ENCODE results near the gene IL22RA1.

IL22RA1 gene

DNA sequence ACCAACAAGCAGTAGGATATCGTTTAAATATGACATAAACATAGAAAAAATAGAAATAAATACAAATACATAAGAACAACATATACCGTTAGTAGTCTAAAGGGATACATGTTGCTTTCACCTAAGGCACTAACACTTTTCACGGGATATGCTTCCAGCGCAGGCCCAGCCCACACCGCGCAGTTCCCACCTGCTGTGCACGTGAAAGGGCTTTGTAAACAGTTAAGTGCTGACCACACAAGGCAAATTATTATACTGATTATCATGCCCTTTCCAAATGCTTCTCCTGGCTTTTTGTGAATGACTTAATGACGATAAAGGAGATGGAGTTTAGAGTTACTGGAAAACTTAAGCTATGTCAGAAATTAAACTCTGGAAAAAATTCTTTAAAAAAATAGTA lies 11.3 kb upstream of the IL22RA1 start:
- TF ChIP-seq FOXP2 (optimal IDR thresholded peaks at IDR 0.05; ENCODE audit: borderline replicate concordance, extremely low read depth, extremely low read length, insufficient read depth) (no peak), TAF1 (IDR thresholded peaks at IDR 0.05; ENCODE audit: borderline replicate concordance, insufficient read depth, low read length) (no peak)
- TF ChIP-seq, protein P1, sequence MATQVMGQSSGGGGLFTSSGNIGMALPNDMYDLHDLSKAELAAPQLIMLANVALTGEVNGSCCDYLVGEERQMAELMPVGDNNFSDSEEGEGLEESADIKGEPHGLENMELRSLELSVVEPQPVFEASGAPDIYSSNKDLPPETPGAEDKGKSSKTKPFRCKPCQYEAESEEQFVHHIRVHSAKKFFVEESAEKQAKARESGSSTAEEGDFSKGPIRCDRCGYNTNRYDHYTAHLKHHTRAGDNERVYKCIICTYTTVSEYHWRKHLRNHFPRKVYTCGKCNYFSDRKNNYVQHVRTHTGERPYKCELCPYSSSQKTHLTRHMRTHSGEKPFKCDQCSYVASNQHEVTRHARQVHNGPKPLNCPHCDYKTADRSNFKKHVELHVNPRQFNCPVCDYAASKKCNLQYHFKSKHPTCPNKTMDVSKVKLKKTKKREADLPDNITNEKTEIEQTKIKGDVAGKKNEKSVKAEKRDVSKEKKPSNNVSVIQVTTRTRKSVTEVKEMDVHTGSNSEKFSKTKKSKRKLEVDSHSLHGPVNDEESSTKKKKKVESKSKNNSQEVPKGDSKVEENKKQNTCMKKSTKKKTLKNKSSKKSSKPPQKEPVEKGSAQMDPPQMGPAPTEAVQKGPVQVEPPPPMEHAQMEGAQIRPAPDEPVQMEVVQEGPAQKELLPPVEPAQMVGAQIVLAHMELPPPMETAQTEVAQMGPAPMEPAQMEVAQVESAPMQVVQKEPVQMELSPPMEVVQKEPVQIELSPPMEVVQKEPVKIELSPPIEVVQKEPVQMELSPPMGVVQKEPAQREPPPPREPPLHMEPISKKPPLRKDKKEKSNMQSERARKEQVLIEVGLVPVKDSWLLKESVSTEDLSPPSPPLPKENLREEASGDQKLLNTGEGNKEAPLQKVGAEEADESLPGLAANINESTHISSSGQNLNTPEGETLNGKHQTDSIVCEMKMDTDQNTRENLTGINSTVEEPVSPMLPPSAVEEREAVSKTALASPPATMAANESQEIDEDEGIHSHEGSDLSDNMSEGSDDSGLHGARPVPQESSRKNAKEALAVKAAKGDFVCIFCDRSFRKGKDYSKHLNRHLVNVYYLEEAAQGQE (IDR thresholded peaks at IDR 0.05; ENCODE audit: insufficient read depth in 1 of 2, low read depth in 2 of 2, low read length in 2 of 2), result no peak

DNA sequence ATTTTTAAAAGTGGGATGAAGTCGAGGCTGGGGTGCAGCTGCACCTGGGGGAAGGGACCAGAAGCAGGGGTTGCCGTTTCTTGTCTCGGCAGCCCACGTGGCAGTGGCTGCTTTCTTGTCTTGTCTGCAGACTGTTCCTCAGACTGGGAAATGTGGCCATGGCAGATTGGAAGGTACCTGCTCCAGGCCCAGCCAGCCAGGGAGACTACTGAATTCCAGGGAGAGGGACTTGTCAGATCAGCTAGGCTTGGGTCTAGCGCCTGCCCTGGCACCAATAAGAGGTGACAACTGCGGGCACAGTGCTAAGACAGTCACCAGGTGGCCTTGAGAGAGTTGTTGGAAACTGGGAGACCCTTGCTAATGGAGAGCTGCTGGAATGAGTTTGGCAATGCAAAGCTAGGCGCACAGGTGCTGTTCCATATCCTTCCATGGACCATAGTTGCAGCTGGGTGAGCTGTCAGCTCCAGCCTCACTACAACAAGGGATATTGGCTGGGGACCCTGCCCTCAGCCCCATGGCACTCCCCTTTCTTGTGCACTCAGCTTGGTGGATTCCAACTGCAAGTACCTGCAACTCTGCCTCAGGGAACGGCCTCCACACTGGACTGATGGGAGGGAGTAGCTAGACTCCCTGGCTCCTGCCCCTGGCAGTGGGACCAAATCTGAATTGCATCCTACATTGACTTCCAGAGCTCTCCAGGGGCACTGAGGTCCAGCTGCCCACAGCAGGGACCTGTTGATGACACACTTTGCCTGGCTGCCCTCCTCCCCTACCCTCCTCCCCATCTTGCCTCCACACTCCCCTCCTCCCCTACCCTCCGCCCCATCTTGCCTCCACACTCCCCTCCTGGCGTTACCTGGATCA lies 9.9 kb upstream of the IL22RA1 start:
- TF ChIP-seq TAF1 (IDR thresholded peaks at IDR 0.05; ENCODE audit: borderline replicate concordance, insufficient read depth, low read length) (no peak), POLR2AphosphoS5 (IDR thresholded peaks at IDR 0.05; ENCODE audit: low read depth, low read length) (no peak)
- TF ChIP-seq, protein P1 (IDR thresholded peaks at IDR 0.05; ENCODE audit: insufficient read depth in 1 of 2, low read depth in 2 of 2, low read length in 2 of 2), result no peak

DNA sequence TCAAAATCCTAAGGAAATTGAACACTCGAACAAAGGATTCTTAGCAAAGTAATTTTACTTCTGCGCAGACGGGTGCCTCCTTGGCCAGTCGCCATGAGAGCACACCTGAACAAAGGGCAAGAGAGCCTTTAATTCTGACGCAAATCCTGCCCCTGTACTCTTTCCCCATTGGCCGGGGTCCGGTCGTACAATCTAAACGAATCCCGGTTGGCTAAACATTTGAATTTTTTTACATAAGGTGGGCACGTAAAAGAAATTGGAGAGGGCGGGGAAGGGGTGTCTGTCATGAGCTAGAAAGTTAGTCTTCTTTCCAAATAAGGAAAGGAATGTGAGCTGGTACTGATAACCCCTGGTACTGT lies 8.2 kb upstream of the IL22RA1 start:
- TF ChIP-seq POLR2AphosphoS5 (IDR thresholded peaks at IDR 0.05; ENCODE audit: low read depth, low read length) (no peak), FOXP2 (optimal IDR thresholded peaks at IDR 0.05; ENCODE audit: borderline replicate concordance, extremely low read depth, extremely low read length, insufficient read depth) (no peak), TAF1 (IDR thresholded peaks at IDR 0.05; ENCODE audit: borderline replicate concordance, insufficient read depth, low read length) (no peak), SIN3A (IDR thresholded peaks at IDR 0.05; ENCODE audit: borderline replicate concordance, insufficient read depth, low read length) (no peak)
- TF ChIP-seq, protein P1 (IDR thresholded peaks at IDR 0.05; ENCODE audit: insufficient read depth in 1 of 2, low read depth in 2 of 2, low read length in 2 of 2), result no peak

DNA sequence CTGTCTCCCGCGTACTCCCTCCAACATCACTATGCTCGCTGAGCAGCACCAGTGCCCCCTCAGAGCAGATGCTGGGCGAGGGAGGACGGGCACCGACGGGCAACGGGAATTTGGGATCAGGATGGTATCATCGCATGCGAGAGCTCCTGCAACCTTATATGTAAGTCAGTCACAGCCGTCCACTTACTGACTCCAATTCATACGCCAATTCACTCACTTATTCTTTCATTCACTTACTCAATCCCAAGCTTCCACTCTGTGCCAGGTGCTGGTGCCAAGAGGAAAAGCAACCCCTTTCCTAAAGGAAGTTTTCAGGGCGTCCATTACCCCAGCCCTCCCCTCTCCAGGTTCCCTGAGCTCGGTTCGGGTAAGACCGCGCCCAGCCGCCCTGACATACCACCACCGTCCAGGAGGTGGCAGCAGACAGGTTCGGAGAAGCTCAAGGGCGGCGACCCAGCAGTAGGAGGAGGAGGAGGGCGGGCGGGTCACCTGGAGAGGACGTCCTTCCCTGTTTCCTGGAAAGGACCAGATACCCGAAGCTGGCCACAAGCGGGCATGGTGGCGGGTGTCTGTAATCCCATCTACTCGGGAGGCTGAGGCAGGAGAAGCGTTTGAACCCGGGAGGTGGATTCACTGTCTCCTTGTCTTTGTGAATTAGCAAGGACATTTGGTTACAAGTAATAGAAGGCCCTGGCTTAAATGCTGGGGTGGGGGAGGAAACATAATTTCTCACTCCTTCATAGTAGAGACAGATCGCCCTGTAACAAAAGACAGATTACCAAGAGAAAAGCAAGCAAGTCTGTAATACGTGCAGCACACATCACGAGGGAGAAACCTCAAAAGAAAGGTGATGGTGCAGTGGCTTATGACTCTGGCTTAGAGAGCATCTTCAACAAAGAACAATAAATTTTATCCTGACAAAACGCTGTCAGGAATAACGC lies 7.6 kb upstream of the IL22RA1 start:
- TF ChIP-seq SIN3A (IDR thresholded peaks at IDR 0.05; ENCODE audit: borderline replicate concordance, insufficient read depth, low read length), result no peak

DNA sequence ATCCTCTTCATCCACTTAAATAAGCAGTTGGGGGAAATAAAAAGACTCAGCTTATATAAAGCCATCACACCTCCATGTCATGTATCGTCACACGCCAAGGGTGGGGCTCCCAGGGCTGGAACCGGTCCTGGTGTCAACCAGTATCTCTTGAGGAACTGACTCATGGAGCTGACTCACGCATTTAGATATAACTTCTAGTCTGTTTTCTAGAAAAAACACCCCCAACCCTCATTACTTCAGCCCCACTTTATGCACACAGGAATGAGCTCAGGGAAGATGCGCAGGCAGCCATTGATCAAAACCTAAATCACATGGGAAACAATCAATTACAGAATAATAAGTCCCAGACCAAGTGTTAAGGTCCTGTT lies 6.9 kb upstream of the IL22RA1 start:
- TF ChIP-seq TAF1 (IDR thresholded peaks at IDR 0.05; ENCODE audit: borderline replicate concordance, insufficient read depth, low read length) (no peak), POLR2AphosphoS5 (IDR thresholded peaks at IDR 0.05; ENCODE audit: low read depth, low read length) (no peak), SIN3A (IDR thresholded peaks at IDR 0.05; ENCODE audit: borderline replicate concordance, insufficient read depth, low read length) (no peak), FOXP2 (optimal IDR thresholded peaks at IDR 0.05; ENCODE audit: borderline replicate concordance, extremely low read depth, extremely low read length, insufficient read depth) (no peak)
- TF ChIP-seq, protein P1 (IDR thresholded peaks at IDR 0.05; ENCODE audit: insufficient read depth in 1 of 2, low read depth in 2 of 2, low read length in 2 of 2), result no peak

All from PFSK-1 (cell line).